T-helper 2 cell (primary cell): ENCODE results near the gene DAB2IP.
"Not testable (repeated sequence)": the region's sequence is repeated elsewhere in the genome, so short reads cannot be mapped to it uniquely, and the experiment has no call there.

ENCODE experiments used
- DNase-seq, 5 experiments: peaks; one replicate each; pipeline versions ENCODE4 v3.0.0 to v3.0.0-alpha.2; 2012 to 2022

The DAB2IP gene

GRCh38 chr9:121729769-121730562 lies 78.5 kb downstream of the DAB2IP start:
- no peak for DNase-seq

DNA sequence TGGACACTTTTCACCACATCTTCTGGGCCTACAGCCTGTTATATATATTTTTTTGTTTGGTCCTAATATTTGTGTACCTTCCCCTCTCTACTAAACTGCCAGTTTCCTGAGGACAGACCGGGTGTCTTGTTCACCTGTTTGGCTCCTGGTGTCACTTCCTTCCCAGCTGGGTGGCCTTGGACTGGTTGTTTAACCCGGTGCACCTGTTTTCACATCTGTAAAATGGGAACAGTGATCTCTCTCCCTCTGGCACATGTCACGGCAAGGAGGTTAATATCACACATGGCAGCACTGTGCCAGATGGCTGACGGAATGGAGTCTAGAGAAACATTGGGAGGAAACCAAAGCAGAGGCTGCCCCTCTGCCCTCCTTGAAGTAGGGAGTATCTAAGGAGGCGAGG lies 79.7 kb downstream of the DAB2IP start:
- DNase-seq, result no peak

DNA sequence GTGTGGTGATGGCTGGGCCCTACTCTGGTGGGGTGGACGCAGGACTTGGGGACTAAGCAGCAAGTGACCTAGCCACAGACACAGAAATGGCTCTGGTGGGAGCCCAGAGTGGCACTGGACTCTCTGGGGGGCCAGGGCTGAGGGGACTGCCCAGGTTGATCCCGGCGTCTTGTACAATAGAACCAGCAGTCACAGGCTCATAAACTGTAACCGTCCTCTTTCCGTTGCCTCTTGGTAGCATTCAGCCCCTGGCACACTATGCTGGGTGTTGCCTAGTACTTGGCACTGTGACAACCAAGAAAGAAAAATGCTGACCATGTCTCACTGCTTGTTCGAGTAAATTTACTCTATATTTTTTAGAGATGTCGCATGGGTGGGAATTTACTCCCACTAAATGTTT lies 80.5 kb downstream of the DAB2IP start:
- no peak for DNase-seq

DNA sequence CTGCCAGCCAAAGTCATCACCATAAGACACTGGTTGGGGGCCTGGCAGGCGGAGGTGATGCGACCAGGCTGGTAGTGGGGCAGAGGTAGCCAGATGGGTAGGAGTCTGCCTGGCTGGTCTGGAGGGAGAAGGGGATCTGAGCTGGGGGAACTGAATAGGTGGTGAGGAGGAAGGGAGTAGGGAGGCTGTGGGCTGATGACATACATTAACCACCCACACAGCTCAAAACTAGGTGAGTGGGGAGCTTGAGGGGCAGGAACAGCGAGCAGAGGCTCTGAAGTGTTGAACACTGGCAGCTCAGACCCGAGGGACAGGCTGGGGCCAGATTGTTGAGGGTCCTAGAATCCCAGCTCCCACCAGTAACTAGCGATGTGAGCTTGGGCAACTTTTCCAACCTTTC lies 81.0 kb downstream of the DAB2IP start:
- peak in 1 of 5 experiments; percentile 40 for DNase-seq

GRCh38 chr9:121732886-121733285 lies 81.5 kb downstream of the DAB2IP start:
- DNase-seq, result peak in 1 of 5 experiments; percentile 50

GRCh38 chr9:121734465-121734864 lies 83.0 kb downstream of the DAB2IP start:
- DNase-seq, result no peak

DNA sequence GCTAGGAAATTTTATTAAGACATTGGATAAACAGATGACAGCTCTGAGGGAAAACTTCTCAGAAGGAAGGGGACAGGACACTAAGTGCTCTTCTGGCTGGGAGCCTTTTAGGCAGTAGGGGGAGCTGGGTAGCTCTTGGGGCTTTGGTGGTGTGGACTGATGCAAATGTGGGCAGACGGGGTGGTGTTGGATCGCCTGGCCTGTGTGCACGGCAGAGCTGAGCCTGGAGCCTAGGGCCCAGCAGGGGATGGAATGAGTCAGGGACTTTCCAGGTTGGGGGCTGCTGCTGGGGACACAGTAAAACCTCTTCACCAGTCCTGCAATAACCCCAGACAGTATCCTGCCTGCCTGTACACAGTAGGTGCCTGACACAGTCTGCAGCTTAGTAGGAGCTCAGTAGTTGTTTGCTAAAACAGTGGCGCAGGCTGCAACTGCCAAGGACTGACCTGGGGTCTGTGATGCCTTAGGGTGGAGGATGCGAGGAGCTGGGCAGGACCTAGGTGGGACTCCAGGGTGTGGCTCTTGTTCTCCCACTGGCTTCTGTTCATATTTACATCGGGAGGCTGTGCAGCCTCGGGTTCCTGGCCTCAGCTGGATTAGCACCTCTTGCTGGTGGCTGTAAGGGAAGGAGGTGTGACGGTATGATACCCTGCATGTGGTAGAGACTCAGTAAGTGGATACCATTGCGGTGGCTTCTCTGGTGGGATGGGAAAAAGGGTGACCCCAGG lies 83.8 kb downstream of the DAB2IP start:
- peak in 1 of 5 experiments; percentile 20 for DNase-seq

DNA sequence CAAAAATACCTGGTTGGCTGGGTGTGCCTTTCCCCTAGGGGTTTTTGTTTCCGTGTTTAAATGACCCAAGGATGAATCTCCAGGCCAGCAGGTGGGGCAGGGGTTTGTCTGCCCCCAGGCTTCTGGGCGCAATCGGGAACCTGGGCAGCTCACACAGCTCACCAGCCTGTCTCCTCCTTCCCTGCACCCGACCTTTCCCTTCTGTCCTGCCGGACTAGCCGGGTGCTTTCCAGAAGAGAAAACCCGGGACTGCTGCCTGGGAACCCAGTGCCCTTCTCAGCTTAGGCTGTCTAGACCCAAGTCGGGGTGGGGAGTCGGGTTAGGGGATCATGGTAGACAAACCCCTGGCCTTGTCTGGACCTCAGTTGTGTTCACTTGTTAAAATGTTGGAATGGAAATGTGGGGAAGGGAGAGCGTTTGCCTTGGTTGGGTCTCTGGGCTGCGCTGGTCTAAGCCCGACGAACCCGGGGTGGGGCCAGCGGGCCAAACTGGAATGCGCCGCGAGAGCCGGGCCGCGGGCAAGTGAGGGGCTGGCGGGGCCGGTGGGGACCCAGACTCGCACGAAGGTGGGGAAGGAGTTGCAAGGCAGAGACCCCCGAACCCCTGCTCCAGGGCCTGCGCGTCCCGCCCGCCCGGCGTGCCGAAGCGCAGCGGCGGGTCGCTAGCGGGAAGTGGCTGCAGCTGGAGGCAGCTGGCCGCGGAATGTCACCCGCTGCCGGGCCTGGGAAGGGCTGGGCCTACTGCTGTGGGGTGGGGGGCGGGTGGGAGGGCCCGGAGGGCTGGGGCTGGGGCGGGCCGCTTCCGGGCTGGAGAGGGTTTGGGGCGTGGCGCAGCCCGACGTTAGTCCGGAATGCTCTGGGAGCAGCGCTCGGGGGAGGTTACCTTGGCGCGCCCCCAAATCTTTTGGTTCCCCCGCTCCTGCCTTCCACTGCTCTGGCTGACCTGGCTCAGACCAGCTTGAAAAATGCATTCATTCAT lies 84.6 kb downstream of the DAB2IP start:
- no peak for DNase-seq

DNA sequence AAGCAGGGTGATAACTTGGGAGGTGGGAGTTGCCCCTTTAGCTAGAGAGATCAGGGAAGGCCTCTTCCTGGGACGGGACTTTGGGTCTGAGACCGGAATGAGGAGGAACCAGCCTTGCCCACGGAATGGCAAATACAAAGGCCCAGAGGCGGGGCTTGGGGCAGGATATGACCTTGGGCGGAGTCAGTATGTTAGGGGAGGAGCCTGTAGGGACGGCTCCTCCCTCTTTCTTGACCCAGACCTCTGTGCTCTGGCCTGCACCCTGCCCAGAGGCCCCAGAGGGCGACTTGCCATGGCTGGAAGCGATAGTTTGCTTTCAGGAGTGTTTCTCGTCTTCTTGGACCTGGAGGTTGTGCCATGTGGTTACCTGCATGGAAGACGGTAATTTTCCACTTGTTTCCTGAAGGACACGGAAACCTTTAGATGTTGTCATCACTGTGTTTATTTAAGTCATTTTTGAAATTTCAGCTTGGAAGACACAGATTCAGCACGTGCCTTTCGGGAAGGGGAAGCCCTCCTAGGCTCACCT lies 85.6 kb downstream of the DAB2IP start:
- DNase-seq, result no peak

- DNase-seq, result no peak
Measured at GRCh38 chr9:121737481-121737931, 86.1 kb downstream of the DAB2IP start.

GRCh38 chr9:121738411-121738810 lies 87.0 kb downstream of the DAB2IP start:
- DNase-seq, result no peak

DNA sequence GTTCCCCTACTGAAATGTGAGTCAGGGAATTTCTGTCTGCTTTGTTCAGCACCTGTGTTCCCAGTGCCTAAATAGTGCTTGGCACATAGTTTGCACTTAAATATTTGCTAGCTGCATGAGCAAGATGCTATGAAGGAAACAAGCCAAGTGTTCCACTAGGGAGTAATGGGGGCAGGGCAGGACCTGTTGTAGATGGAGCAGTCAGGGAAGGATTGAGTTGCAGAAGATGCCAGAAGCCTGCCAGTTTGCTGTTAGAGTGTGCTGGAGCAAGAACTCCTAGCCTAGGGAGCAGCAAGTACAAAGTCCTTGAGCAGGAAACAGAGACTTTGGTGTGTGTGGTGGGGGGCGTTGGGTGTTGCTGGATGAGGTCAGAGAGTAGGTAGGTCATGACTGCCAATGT lies 87.5 kb downstream of the DAB2IP start:
- peak in 1 of 5 experiments; percentile 28 for DNase-seq

- DNase-seq, result no peak
Measured at GRCh38 chr9:121739971-121740370, 88.5 kb downstream of the DAB2IP start.

DNA sequence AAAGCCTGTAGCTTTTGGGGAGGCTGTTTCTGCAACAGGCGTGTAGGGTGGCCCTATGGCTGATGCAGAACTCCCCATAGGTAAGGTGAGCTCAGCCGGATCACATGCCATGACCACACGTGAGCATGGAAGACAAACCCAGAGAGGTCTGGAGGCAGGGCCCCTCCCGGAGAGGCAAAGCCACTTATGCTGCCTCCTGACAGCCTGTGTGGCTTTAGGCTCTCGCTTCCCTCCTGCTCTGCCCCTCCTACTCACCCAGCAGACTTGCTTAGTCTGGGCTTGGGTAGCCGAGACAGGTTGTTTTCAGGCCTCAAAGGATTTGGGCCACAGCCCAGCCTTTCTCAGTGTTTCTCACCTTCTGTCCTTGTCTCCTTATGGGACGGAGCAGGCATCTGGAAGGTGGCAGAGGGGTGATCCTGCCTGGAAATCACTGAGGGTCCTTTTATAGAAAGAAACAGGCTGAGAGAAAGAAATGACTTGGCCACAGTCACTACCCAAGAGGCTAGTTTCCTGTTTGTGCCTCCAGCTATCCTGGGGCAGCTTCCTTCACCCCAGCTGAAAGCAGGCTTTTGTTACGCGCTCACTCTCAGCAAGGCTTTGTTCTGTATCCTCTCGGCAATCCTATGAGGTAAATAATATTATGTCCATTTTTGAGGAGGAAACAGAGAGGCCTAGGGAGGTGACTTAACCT lies 89.9 kb downstream of the DAB2IP start:
- no peak for DNase-seq

- DNase-seq, result not testable (repeated sequence)
Measured at GRCh38 chr9:121741919-121742283, 90.5 kb downstream of the DAB2IP start.

- DNase-seq, result no peak
Measured at GRCh38 chr9:121742923-121743322, 91.5 kb downstream of the DAB2IP start.

DNA sequence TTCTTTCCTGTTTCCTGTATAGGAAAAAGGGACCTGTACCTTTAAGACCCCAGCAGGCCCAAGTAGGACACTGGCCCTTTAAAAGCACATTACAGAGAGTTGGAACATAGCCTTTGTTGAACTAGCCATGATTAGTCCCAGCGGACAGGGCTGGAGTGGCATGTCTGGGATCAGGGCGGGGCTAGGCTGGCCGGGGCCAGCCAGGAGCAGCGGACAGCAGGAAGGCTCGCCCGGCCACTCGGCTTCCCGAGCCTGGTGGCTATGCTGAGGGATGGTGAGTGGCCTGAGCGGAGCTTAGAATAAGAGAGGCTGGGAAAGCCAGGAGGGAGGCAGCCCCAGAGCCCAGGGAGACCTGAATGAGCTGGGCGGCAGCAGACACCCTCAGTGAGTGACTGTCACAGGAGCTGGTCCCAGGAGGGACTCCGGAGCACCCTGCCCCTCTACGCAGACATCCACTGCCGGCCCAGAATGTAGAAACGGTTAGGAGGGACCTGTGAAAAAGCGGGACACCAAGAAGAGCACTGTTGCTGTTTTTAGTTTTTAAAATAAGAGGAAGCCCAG lies 92.1 kb downstream of the DAB2IP start:
- no peak for DNase-seq

DNA sequence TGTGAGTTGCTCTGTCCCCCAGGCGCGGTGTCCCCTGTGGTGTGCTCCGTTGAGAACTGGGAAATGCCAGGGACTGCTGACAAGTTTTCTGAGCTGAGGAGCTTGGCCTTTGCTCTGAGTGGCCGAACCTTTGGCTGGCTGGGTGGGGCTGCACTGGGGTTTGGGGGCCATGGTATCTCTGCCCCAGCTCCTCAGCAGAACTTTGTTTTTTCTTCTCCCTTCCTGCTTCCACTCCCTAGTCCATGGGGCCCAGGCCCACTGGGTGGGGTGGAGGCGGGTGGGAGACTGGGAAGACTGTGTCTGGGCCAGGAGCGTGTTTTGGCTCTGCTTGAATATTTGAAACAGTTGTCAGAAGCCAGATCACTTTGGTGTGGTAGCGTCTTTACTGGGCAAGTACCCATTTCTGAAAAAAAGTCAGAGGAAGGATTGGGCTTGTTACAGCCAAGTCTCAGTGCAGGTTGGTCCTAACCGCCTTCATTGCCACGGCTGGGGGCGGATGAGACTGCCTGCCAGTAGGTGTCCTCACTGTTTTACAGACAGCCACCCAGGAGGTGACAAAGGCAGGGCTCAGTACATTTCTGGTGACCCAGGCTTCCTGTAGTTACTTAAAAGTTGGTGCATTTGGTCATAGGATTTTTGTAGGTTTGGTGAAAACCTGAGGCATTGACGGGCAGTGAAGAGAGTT lies 92.7 kb downstream of the DAB2IP start:
- DNase-seq, result peak in 2 of 5 experiments; percentile 45 to 55

- no peak for DNase-seq
Measured at GRCh38 chr9:121744687-121745395, 93.4 kb downstream of the DAB2IP start.

GRCh38 chr9:121745396-121745695 lies 93.9 kb downstream of the DAB2IP start:
- DNase-seq, result no peak

DNA sequence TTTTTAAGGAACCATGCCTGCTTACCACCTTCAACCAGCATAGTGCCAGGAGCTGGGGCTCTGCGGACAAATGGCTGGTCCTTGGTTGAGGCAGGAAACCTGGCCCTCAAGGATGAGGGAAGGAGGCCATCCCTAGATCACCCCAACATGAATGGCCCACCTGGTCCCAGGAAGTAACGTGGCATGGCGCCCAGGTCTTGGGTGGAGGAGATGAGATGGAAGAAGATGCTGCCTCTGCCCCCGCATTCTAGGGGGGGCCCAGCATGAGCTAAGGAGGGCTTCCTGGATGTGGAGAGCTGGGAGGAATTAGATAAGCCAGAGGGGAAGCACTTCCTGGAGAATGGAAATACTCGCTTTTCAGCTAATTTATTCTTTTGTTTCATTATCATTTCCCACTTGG lies 95.0 kb downstream of the DAB2IP start:
- no peak for DNase-seq
